ENCODE results near the gene CEP164.
"Not testable (repeated sequence)": the region's sequence is repeated elsewhere in the genome, so short reads cannot be mapped to it uniquely, and the experiment has no call there.

Gene CEP164

DNA sequence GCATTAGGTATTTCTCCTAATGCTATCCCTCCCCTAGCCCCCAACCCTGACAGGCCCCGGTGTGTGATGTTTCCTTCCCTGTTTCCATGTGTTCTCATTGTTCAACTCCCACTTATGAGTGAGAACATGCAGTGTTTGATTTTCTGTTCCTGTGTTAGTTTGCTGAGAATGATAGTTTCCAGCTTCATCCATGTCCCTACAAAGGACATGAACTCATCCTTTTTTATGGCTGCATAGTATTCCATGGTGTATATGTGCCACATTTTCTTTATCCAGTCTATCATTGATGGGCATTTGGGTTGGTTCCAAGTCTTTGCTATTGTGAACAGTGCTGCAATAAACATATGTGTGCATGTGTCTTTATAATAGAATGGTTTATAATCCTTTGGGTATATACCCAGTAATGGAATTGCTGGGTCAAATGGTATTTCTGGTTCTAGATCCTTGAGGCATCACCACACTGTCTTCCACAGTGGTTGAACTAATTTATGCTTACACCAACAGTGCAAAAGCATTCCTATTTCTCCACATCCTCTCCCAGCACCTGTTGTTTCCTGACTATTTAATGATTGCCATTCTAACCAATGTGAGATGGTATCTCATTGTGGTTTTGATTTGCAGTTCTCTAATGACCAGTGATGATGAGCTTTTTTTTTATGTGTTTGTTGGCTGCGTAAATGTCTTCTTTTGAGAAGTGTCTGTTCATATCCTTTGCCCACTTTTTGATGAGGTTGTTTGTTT is 71.6 kb downstream of the CEP164 start:
- not testable (repeated sequence) for DNase-seq

DNA sequence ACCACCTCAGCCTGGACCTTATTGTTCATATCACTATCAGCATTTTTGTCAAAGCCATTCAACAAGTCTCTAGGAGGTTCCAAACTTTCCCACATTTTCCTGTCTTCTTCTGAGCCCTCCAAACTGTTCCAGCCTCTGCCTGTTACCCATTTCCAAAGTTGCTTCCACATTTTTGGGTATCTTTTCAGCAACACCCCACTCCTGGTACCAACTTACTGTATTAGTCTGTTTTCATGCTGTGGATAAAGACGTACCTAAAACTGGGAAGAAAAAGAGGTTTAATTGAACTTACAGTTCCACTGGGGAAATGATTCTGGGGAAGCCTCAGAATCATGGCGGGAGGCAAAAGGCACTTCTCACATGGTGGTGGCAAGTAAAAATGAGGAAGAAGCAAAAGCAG is 78.2 kb downstream of the CEP164 start:
- not testable (repeated sequence) for DNase-seq

DNA sequence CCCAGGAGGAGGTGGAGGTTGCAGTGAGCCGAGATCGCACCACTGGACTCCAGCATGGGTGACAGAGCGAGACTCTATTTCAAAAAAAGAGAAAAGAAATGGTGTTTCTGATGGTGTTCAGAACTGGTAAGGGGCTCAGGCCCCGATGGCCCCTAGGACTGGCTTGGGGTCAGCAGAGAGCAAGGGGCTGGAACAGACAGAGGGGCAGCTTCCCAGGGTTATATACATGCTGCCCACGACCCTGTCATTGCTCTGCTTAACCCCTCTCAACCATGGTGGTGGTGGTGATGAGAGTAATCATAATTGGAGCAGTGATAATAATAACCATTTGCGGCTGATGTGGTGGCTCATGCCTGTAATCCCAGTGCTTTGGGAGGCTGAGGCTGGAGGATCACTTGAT is 79.4 kb downstream of the CEP164 start:
- no peak for DNase-seq

DNA sequence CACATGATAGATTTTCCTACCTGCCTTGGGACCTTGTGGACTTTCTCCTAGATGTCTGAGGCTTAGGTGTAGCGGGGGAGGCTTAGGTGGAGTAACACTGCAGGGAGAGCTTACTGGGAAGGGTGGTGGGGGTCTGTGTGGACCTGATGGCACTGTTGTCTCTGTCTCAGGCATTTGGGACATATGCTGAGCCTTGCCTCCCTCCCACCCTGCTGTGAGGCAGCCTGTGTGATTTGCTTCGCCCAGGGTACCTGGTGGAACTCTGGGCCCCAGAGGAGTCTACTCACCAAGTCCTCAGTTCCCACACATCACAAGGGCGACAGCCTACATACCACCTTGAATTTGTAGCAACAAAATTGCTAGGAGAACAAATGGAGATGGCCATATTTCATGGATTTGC is 80.7 kb downstream of the CEP164 start:
- no peak for DNase-seq

DNA sequence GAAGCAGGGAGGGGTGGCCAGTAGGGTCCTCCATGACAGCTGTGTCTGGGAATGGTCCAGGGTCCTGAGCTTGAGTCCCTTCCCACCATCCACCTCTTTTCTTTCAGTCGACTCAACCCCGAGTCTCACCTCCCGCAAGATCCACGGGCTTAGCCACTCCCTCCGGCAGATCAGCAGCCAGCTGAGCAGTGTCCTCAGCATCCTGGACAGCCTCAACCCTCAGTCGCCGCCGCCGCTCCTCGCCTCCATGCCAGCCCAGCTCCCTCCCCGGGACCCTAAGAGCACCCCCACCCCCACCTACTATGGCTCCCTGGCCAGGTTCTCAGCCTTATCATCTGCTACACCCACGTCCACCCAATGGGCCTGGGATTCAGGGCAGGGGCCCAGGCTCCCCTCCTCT is 81.9 kb downstream of the CEP164 start:
- no peak for DNase-seq

DNA sequence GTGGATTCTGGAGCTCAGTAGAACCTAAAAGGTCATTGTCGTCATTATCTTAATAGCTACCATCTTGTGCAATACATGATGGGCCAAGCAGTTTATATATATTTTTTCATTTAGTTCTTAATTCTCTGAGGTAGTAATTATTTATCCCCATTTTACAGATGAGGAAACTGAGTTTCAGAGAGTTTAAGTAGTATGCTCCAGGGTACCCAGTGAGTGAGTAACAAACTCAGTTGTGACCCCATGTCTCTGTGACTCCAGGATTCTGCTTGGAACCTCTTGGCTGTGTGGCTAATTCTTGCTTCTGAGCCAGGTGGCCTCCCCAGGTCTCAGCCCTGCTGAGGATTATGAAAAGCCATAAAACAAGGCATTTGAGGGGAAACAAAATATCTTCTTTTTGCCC is 82.6 kb downstream of the CEP164 start:
- no peak for DNase-seq

DNA sequence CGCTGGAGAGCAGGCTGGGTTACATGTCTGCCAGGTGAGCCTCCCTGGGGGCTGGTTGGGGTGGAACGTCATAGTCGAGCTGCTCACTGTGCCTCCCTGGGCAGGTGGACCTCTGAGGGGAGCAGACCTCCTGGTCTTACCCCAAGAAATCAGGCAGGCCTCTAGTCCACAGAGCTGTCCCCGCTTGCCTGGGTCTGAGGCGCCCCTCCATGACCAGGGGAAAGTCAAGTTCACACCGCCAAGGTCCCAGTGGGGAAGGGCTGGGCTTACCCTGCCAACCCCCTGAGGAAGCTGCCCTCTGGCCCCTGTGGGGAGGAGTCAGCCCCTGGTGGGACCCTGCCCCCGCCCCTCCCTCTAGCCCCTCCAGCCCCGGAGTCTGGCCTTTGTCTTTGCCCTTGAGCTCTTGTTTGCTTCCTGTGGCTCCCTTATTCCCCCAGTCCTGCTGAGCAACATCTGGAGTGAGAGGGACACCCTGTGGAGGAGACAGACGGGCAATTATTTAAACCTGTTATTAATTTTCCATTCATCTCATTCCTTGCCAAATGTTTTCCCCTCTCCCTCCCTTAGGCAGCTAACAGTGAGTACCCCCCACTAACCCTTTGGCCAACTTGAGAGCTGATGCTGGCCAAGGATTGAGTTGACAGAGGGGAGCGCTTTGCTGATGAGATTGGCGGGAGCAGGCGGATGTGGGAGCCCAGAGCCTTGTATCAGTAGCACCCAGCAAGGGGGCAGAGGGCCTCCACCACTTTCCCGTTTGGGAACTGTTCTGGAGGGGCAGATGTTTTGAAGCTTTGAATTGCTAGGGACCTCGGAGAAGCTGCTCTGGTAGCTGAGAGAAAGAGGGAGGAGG is 83.4 kb downstream of the CEP164 start:
- no peak for DNase-seq

DNA sequence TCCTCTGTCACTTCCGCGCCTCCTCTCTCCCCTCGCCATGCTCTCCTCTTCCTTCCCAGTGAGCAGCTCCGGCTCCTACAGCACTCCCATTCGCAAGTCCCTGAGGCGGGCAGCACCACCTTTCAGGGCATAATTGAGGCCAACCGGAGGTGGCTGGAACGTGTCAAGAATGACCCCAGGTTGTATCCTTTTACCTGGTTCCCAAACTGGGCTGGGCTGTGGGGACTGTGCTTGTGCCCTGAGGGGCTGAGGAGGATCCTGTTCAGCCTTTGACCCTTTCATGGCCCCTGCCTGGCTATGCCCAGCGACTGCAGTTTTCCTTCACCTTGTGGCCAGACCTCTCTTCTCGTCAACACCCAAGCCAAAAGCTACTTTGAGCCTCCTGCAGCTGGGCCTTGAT is 84.1 kb downstream of the CEP164 start:
- DNase-seq = no peak

DNA sequence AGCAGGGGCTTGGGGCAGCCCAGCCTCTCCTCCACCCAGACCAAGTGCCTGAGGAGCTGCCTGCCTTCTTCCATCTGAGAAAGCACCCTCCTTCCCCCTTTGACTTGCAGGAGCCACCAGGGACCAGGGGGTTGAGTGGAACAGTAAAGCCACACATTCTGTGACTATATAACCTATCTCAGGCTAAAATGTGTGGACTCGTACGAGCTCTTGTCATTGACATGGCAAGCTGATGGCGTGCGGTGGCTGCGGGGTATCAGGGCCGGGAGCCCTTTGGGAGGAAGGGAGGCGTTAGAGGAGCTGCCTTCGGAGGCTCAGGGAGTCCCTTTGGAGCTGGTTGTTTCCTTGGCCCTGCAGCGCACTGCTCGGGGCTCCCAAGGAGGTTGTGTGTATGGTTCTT is 84.5 kb downstream of the CEP164 start:
- DNase-seq = no peak

DNA sequence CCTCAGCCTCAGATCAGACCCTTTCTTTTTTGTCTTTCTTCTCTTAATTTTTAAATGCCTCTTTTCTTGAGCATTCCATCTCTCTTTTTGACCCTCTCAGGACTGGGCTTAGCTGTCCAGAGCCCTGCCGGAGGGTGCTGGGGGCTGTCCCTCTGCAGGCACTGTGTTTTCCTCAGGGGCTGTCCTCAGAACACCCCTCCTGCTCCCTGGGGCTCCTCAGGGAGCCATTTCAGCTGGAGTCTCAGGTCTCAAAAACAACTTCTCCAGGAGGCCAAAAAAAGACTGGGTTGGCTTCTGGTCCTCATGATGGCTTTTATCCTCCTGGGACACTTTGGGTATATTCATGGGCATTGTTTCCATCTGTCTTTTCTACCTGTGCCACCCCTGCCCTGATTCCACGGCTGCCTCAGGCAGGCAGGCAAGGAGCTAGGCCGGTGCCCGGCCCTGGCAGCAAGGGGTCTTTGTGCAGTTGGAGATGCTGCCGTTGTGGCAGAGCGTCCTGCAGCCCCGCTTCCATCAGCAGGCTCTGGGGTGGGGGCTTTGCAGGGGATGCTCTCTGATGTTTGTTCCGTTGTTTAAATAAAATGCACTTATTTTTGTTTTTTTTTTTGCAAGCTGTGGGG is 85.1 kb downstream of the CEP164 start:
- no peak for DNase-seq

DNA sequence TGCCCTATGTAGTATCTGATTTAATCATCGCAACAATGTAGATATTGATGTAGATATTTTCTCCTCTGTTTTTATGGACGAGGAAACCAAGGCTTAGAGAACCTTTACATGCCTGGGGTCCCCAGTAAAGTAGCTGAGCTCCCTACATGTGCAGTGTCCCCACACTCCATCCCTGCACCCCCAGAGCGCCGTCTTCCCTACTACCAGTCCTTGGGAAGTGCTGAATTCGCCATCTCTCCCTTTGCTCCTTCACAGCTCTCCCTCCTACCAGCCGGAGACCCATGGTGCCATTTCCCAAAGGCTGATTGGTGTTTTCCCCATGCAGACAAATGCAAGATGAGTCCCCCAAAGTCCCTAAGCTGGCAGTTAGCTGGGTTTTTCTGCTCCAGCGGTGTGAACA is 86.0 kb downstream of the CEP164 start:
- no peak for DNase-seq

DNA sequence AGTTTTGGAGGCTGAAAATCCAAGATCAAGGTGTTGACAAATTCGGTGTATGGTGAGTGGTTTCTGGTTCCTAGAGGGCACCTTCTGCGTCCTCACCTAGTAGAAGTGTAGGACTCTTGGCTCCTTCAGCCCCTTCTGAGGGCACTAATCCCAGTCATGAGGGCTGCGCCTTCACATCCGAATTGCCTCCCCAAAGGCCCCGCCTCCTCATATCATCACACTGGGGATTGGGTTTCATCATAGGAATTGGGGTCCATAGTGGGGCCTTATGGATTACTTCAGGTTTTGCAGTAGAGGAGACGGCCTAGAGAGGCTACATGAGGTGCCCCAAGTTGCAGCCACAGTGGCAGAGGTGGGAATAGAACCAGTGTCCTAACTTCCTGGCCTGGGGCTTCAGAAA is 87.1 kb downstream of the CEP164 start:
- no peak for DNase-seq

DNA sequence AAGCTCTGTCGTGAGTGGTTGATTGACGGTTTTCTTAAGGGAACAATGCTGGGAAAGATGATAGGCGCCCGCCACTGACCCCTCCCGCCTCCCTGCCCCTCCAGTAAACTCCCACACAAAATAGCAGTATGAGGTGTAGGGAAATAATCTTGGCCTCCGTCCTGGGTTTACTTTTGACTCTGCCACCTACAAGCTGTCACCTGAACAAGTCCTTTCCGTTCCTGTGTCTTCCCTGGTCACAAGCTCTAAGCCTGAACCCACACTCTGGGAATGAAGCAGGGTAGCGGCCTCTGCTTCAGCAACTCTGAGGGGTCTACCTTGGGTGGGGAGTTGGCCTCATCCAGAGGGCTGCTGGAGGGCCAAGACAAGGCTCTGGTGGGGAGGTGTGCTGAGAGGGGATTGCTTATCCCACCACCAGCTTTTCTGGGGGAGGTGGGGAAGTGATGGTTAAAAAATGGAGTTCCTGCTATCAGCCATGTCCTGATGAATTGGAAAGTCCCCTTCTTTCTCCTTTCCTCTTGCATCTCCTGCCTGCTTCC is 87.8 kb downstream of the CEP164 start:
- no peak for DNase-seq

DNA sequence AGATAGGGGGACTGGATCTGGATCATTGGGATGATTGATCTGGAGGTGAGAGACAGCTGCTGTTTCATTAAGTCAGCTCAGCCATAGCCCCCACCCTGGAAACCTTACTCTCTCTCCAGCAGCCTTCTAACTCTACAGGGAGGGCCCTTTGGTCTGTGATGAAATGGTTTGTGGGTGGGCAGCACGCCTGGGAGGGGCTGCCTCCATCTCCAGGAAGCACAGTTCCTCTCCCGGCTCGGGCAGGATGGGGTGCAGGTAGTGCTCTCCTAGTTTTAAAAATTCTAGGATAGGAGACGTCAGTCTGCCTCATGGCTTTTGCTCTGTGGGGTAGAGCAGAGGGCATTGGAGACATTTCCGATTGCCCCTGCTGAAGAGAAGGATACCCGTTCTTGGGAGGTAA is 89.7 kb downstream of the CEP164 start:
- no peak for DNase-seq

DNA sequence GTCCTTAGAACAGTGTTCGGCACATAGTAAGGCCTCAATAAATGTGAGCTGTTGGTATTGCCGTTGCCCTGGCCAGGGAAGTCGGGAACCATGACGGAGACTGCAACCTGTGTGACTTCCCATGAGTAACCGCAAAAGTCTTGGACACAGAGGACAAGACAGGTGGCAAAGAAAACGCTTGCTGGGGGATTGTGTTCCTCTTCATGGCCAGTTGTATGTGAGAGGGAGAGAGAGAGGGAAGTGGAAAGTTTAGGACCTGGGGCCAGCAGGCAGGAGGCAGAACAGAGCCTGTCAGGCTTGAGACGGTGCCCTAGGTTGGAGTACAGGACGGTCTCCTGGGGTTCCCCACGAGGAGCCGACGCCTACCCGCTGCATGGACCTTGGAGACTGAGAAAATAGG is 90.2 kb downstream of the CEP164 start:
- DNase-seq = no peak

DNA sequence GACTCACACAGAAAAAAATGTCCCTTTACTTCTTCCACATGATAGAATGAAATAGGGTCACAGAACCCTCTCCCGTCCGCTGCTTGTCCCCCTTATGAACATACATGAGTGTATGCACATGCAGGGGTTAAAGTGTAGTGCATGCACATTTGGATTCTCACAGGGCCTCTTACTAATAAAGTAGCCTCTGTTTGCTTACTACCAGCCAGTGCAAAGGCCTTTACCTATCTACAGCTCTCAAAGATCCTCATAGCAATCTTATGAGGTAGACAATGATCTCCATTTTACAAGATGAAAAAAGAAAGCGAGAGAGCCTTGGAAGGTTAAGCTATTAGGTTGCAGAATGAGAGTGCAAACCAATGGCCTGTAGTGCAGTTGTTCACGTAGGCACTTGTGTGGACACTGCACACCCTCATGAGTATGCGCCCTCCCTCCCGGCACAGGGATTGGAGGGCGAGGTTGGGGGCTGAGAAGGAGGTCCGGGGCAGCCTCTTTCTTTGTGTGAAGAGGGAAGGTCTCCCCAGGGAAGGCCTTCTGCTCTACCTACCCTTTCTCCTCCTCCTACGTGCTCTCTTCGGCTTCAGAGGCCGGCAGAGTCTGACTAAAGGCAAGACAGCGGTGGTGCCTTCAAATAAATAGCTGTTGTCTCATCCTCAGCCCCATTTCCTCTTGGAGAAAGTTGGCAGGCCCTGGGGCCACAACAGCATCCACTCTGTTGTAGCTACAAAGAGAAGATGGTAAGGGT is 91.3 kb downstream of the CEP164 start:
- no peak for DNase-seq

DNA sequence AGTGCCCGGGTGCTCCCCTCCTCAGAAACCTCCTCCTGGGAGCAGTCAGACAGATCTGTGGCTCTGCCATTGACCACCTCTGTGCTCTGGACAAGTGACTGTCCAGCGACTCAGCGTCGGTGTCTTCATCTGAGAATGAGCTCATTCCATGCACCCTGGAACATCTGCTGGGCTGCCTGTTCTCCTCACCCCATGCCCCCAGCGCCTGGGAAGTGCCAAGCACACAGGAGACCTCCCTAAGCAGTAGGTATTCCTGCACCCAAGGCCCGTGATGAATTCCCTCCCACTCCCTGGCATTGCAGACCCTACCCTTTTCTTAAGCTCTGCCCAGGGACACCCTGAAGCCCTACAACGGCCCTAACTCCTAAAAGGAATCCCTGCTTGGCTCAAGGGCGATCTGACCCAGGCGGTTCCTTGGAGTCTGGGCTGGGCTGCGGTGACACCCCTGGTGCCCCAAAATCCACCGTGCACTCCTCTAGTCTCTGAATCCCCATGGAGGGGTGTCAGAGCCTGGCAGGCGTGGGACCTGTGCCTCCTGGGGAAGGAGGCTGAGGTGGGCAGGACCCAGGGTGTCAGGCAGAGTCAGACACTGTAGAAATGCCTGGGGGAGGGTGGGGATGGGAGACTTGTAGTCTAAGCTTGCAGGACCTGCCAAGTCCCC is 92.0 kb downstream of the CEP164 start:
- no peak for DNase-seq

DNA sequence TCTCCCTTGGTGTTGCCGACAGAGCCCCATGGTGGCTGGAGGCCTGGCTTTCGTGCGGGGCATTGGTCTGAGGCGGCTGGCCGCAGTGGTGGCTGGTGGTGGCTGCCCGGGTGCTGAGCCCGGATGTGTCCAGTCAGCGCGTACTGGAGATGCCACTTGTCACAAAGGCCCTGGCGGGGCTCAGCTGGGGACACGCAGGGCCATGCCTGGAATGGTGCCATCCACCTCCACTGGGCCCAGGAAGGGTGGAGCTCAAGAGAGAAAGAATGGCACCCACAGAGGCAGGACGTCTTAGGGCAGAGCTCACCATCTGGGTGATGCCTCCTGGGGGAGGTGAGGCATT is 92.5 kb downstream of the CEP164 start:
- no peak for DNase-seq

DNA sequence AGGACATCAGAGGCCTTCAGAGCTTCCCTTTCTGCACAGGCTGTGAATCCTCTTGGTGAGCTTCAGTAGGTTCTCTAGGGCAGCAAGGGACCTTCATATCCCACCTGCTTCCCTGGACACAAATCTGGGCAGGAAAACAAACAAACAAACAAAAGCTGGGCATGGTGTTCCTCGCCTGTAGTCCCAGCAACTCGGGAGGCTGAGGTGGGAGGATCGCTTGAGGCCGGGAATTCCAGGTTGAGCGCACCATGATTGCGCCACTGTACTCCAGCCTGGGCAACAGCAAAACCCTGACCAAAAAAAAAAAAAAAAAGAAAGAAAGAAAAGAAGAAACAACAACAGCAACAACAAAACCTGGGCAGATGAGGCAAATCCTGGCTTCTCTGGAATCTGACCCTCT is 92.9 kb downstream of the CEP164 start:
- DNase-seq = no peak

DNA sequence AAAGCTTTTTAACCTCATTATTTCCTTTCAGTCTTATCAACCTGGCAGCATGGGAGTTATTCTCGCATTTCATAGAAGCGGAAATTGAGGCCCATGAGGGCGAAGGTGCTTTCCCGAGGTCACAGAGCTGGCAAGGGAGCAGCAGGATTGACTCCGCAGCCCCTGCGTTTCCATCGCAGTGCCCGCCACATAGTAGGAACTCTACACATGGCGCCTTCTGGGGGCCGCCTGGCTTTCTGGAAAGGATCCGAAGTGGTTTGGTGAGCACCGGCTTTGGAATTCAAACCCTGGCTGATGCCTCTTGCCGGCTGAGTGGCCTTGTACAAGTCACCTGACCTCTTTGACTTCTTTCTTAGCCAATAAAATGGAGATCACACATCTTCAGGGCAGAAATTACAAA is 93.4 kb downstream of the CEP164 start:
- no peak for DNase-seq

DNA sequence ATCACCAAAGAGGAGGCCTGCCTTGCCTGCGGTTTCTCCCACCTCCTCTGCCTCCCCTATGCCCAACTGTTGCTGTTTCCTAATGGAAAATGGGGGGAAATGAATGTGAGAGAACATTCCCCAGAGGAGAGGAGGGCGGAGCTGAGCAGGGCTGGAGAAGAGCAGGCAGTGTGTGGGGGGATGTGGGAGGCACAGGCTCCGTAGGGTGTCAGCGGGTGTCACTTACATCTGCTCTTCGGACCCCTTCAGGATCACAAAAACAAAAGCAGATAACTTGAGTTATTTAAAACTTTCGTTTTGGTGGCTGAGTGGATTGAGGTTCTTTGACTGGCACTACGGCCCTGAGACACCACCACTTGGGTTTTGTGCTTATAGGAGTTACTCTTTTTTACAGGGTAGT is 93.8 kb downstream of the CEP164 start:
- DNase-seq = no peak

DNA sequence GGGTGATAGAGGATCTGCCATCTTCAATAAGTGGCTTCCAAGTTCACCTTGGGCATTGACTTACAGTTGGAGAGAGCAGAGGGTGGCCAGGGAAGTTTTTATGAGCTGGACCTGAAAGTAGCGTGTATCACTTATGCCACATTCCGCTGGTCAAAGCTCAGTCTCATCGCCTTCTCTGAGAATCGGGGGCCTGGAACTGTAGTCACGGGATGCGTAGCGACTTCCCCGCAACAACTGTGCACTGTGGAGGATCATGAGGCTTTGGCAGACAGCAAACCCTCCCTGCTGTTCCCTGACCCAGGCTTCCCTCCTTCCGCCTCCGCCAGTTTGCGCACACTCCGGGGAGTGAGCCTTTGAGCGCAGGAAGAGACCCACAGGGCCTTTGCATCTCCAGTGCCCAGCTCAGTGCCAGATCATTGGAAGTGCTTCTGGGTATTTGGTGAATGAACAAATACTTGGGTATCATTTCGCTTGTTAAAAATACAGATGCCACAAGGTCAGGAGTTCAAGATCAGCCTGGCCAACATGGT is 95.5 kb downstream of the CEP164 start:
- DNase-seq = no peak

Data from activated T-cell treated with anti-CD3 and anti-CD28 coated beads for 4 hours (primary cell).